Tibial nerve (tissue), 4 donors: ENCODE data around the gene EIF1AD. TPM values are rescaled to one million over a fixed set of nuclear protein-coding genes. Genes with fewer than 3 reads are reported as not detected.

Experiments used
- DNase-seq, 2 donors: peaks; one replicate each; pipeline ENCODE4 v3.0.0-alpha.2; 2019; ENCODE audit warnings: low spot score in 2 of 2
- H3K27ac ChIP-seq, 4 donors: fragments of 200-600 bp; sonication (generic) in 3 of 4; one replicate each; pipeline ENCODE4 v1.5.1; 2017 to 2019; ENCODE audit warnings: mild to moderate bottlenecking in 1 of 4
- H3K27me3 ChIP-seq, 2 donors: fragments of 200-600 bp; sonication (generic) in 1 of 2; one replicate each; pipeline versions ENCODE4 v1.5.1 to v1.6.0; 2017 to 2019
- H3K36me3 ChIP-seq, 3 donors: fragments of 200-600 bp; sonication (generic); one replicate each; pipeline ENCODE4 v1.5.1; 2018 to 2019
- H3K4me1 ChIP-seq, 4 donors: fragments of 200-600 bp; sonication (generic) in 3 of 4; one replicate each; pipeline ENCODE4 v1.5.1; 2017 to 2019
- H3K4me3 ChIP-seq, 4 donors: fragments of 200-600 bp; sonication (generic) in 3 of 4; one replicate each; pipeline ENCODE4 v1.5.1; 2017 to 2019; ENCODE audit warnings: mild to moderate bottlenecking in 1 of 4, moderate library complexity in 1 of 4
- H3K9me3 ChIP-seq, 4 donors: fragments of 200-600 bp; sonication (generic) in 3 of 4; one replicate each; pipeline ENCODE4 v1.5.1; 2017 to 2019
- CTCF ChIP-seq, 5 experiments: fragments of 200-600 bp in 3 of 5; fragments of 450-650 bp in 2 of 5; sonication (generic) in 3 of 5; IDR thresholded peaks; one replicate each; pipeline ENCODE4 v1.5.1; 2016 to 2019; ENCODE audit warnings: antibody characterized with exemption in 5 of 5, mild to moderate bottlenecking in 3 of 5, moderate library complexity in 2 of 5
- EP300 ChIP-seq, 2 donors: sonication (generic); formaldehyde crosslinking; IDR thresholded peaks; one replicate each; pipeline ENCODE4 v1.6.1; 2017; ENCODE audit warnings: antibody characterized with exemption in 2 of 2, mild to moderate bottlenecking in 1 of 2
- POLR2A ChIP-seq, 2 donors: fragments of 450-650 bp; IDR thresholded peaks; one replicate each; pipeline ENCODE4 v1.6.1; 2017; ENCODE audit warnings: antibody characterized with exemption in 2 of 2, mild to moderate bottlenecking in 2 of 2, moderate library complexity in 2 of 2
- WGBS, 2 donors: methylation state at CpG; one replicate each; pipeline ENCODE4 v1.1.5; 2018; 5-methylcytosine and 5-hydroxymethylcytosine counted together
- total RNA-seq, 4 donors: library from RNA; depleted of rRNA; stranded (reverse); fragments of >200 nt; gene quantifications; one replicate each; pipeline ENCODE4 v1.1.0, GENCODE V29; 2016

Gene EIF1AD
- total RNA-seq, 4 donors from 2014 or later = 27.0 to 40.6 (median 29.5) TPM

GRCh38 chr11:66042996-66043906, 41.3 kb upstream of the EIF1AD start:
- H3K27ac ChIP-seq = no peak overlapping the region
- no peak for TF ChIP-seq EP300 (IDR thresholded peaks at IDR 0.05)
- no peak for TF ChIP-seq POLR2A (IDR thresholded peaks at IDR 0.05)
- TF ChIP-seq CTCF (IDR thresholded peaks at IDR 0.05) = no peak
- 96 to 97% methylated on average over 88 of the region's 88 CpGs for WGBS, 2 donors
- H3K4me3 ChIP-seq = no peak overlapping the region
- no peak for DNase-seq
- H3K36me3 ChIP-seq = no peaks in the 10 kb centered on the region
- H3K27me3 ChIP-seq = peaks cover 0 to 10% of the 10 kb centered on the region in 2 donors
- peaks cover 0 to 8% (median 3%) of the 10 kb centered on the region in 4 donors for H3K4me1 ChIP-seq
- H3K9me3 ChIP-seq = no peaks in the 10 kb centered on the region

GRCh38 chr11:66042227-66042995, 40.5 kb upstream of the EIF1AD start:
- H3K36me3 ChIP-seq = no peaks in the 10 kb centered on the region
- no peak overlapping the region for H3K27ac ChIP-seq
- peaks cover 0 to 8% (median 3%) of the 10 kb centered on the region in 4 donors for H3K4me1 ChIP-seq
- 95% methylated on average over 54 to 66 of the region's 81 CpGs for WGBS, 2 donors
- no peaks in the 10 kb centered on the region for H3K9me3 ChIP-seq
- H3K4me3 ChIP-seq = no peak overlapping the region
- DNase-seq = no peak
- H3K27me3 ChIP-seq = peaks cover 0 to 4% of the 10 kb centered on the region in 2 donors
- TF ChIP-seq EP300 (IDR thresholded peaks at IDR 0.05) (no peak), POLR2A (IDR thresholded peaks at IDR 0.05) (no peak), CTCF (IDR thresholded peaks at IDR 0.05) (no peak)

- TF ChIP-seq EP300 (IDR thresholded peaks at IDR 0.05) (no peak), CTCF (IDR thresholded peaks at IDR 0.05) (no peak), POLR2A (IDR thresholded peaks at IDR 0.05) (no peak)
- WGBS, 2 donors = 55 to 75% methylated on average over 3 of the region's 3 CpGs
- no peak for DNase-seq
- H3K27me3 ChIP-seq = no peaks in the 10 kb centered on the region
- H3K4me3 ChIP-seq = no peak overlapping the region
- H3K27ac ChIP-seq = no peak overlapping the region
- H3K9me3 ChIP-seq = no peaks in the 10 kb centered on the region
- H3K36me3 ChIP-seq = no peaks in the 10 kb centered on the region
- peaks cover 0 to under 1% (median 0%) of the 10 kb centered on the region in 4 donors for H3K4me1 ChIP-seq
Measured at GRCh38 chr11:66039765-66040164, 37.8 kb upstream of the EIF1AD start.

GRCh38 chr11:66037327-66037726, 35.4 kb upstream of the EIF1AD start:
- DNase-seq = no peak
- Histone ChIP-seq H3K36me3 (no peaks in the 10 kb centered on the region), H3K4me3 (no peak overlapping the region), H3K27me3 (no peaks in the 10 kb centered on the region), H3K27ac (no peak overlapping the region), H3K9me3 (no peaks in the 10 kb centered on the region), H3K4me1 (no peaks in the 10 kb centered on the region)
- WGBS, 2 donors = 82 to 91% methylated on average over 3 of the region's 3 CpGs
- TF ChIP-seq POLR2A (IDR thresholded peaks at IDR 0.05) = no peak
- TF ChIP-seq EP300 (IDR thresholded peaks at IDR 0.05) = no peak
- no peak for TF ChIP-seq CTCF (IDR thresholded peaks at IDR 0.05)

- no peaks in the 10 kb centered on the region for H3K4me1 ChIP-seq
- H3K36me3 ChIP-seq = no peaks in the 10 kb centered on the region
- no peak overlapping the region for H3K4me3 ChIP-seq
- TF ChIP-seq CTCF (IDR thresholded peaks at IDR 0.05) (no peak), POLR2A (IDR thresholded peaks at IDR 0.05) (no peak), EP300 (IDR thresholded peaks at IDR 0.05) (no peak)
- no peak overlapping the region for H3K27ac ChIP-seq
- no peaks in the 10 kb centered on the region for H3K27me3 ChIP-seq
- no peaks in the 10 kb centered on the region for H3K9me3 ChIP-seq
- WGBS, 2 donors = 75 to 80% methylated on average over 5 of the region's 5 CpGs
- DNase-seq = no peak
Measured at GRCh38 chr11:66036334-66036710, 34.4 kb upstream of the EIF1AD start.
